Skin of body (tissue), 2 donors: ENCODE measurements around the gene PITPNC1. TPM values are rescaled to one million over a fixed set of nuclear protein-coding genes. Genes with fewer than 3 reads are reported as not detected.
"Not testable (repeated sequence)": the region's sequence is repeated elsewhere in the genome, so short reads cannot be mapped to it uniquely, and the experiment has no call there.

Source experiments
- DNase-seq: peaks from one replicate; lab custom pipeline; 2025; lab: John Stamatoyannopoulos, UW
- total RNA-seq: library from RNA; depleted of rRNA; stranded (reverse); fragments of >200 nt; gene quantifications from one replicate; pipeline ENCODE4 v1.2.3, GENCODE V29; 2014

Gene PITPNC1
- total RNA-seq, 1 donor from 2014 or later = 9.3 TPM

DNA sequence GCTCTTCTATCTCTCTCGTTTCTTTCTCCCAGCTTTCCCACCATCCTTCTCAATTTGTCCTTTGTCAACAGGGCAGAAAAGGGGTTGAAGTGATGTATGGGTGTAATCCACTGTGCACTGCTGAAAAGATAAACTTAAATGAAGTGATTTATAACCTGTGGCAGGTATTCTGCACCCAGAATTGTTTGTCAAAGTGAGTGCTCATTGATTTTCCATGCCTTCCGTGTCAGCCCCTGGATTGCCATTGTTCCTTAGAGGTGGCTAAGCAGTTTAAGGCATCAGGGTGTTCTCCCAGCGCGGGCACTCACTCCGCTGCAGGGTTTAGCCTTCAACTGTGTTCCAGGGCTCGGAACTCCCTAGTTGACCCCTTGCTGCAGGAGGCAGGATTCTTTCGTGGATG lies 82.9 kb downstream of the PITPNC1 start:
- DNase-seq = no peak

- DNase-seq = no peak
These were observed 84.2 kb downstream of the PITPNC1 start for GRCh38 chr17:67461228-67461780.

GRCh38 chr17:67461876-67462275 lies 84.8 kb downstream of the PITPNC1 start:
- no peak for DNase-seq

DNA sequence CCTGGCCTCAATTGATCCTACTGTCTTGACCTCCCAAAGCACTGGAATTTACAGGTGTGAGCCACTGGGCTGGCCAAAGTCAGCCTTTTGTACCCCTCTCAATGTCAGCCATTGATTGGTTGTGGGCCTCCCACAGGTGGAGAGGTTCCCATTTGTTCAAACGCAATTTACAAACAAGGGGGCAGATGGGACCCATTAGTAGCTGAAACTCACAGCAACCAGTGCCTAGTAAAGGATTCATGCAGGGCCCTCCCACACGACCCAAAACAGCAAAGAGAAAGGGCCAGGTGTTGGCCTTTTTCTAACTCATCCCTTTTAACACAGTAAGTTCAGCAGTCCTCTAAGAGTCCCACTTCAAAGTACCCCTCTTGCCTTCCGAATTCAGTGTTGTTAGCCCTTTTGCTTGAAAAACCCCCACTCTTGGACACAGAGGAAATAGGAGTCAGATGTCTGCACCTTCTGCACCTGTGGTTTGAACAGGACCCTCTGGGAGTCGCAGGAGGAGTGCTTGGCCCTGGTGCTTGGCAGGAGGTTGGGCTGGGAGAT lies 89.2 kb downstream of the PITPNC1 start:
- DNase-seq = no peak

GRCh38 chr17:67467500-67468455 lies 90.7 kb downstream of the PITPNC1 start:
- no peak for DNase-seq

DNA sequence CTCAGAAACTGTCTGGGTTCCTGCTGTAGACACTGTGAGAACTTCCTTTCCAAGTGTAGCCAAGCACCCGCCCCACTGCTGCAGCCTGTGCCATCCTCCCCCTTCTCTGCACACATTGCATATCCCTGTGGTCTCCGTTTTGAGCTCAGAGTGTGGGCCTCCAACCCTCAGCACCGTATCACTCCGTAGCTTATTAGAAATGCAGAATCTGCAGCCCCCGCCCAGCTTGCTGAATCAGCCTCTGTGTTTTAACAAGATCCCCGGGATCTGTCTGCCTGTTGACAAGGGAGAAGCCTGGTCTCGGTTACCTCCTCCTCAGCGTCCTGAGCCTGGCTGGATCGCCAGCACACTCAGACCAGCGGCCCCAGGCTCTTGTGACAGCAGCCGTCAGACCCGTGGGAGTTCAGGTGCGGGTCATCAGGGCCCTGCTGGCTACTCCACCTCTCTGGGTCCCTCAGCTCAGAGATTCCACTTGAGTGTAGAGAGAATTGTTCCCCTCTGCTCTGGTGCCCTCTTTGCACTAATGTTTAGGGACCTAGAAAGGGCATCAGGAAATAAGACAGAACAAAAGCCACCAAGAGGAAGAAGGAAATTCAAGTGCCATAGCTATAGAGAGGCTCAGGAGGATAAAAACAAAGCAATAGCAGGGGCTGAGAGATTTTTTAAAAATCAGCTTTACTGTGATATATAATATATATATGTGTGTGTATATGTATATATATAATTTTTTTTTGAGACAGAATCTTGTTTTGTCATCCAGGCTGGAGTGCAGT lies 92.3 kb downstream of the PITPNC1 start:
- DNase-seq = no peak

- no peak for DNase-seq
These were observed 93.1 kb downstream of the PITPNC1 start for GRCh38 chr17:67470163-67470562.

- DNase-seq = no peak
These were observed 94.0 kb downstream of the PITPNC1 start for GRCh38 chr17:67471118-67471517.

- DNase-seq = not testable (repeated sequence)
These were observed 95.5 kb downstream of the PITPNC1 start for GRCh38 chr17:67472606-67473005.

GRCh38 chr17:67474081-67474661 lies 97.1 kb downstream of the PITPNC1 start:
- DNase-seq = peak; percentile 76

DNA sequence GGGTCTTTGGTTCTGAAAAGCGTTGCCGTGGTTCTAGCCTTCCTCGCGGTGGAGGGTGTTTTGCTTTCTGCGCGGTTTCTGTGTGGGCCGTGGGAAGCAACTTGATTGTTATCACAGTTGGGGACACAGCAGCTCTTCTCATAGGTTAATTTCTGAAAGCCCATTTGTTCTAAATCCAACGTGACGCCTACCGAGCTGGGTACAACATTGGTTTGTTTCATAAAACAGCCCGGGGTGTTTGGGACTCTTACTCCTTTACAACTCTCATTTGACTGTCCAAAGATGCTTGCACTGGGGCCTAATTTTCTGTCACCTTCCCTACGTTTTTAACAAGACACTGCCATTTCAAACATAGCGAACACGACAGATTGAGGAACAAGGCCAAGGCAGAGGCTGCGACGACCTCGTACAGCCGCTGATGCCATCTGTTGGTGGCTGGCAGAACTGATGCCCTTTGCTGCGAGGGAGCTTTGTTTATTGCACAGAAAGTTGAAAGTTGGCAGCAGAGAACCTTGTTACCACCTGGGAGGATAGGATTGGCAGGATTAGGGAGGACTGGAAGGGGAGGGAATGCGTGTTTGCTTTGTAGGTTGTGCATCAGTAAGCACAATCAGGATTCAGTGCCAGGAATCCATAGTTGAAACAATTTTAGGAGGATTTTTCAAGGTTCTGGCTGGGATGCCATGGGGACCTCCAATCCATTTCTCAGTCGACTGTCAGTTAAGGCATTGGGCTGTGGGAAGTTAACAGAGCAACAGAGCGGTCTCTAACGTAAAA lies 98.3 kb downstream of the PITPNC1 start:
- peak; percentile 80 for DNase-seq

DNA sequence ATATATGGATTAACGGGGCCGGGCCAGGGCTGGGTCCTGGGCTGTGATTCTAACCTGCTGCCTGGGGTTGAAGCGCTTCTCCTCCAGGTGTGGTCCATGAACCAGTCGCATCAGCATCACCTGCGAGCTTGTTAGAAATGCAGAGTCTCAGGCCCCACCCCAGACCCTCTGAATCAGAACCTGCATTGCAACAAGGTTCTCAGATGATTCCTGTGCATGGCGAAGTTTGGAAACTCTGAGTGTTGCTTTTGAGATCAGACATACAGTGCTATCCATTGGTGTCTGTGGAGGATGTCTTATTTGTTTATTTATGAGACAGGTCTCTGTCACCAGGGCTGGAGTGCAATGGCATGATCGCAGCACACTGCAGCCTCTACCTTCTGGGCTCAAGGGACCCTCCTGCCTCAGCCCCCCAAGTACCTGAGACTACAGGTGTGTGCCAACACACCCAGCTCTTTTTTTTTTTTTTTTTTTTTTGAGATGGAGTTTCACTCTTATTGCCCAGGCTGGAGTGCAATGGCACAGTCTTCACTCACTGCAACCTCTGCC lies 99.8 kb downstream of the PITPNC1 start:
- no peak for DNase-seq

DNA sequence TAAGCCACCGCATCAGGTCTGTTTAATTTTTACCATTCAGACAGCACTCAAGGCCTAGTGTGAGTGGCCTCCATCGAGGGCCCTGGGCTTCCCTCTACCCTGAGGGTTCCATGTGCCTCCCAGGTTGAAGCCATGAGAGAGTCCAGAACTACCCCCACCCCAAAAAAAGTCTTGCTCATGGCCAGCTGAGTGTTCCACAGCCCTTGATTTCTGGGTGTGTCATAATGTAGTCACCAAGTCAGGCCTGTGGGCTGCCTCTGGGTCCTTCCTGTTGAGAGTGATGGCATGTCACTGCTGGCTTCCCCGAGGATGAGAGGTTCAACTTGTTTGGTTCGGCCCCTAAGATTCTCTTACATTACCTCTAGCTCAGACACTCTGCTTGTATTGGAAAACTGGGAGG lies 100.6 kb downstream of the PITPNC1 start:
- no peak for DNase-seq

DNA sequence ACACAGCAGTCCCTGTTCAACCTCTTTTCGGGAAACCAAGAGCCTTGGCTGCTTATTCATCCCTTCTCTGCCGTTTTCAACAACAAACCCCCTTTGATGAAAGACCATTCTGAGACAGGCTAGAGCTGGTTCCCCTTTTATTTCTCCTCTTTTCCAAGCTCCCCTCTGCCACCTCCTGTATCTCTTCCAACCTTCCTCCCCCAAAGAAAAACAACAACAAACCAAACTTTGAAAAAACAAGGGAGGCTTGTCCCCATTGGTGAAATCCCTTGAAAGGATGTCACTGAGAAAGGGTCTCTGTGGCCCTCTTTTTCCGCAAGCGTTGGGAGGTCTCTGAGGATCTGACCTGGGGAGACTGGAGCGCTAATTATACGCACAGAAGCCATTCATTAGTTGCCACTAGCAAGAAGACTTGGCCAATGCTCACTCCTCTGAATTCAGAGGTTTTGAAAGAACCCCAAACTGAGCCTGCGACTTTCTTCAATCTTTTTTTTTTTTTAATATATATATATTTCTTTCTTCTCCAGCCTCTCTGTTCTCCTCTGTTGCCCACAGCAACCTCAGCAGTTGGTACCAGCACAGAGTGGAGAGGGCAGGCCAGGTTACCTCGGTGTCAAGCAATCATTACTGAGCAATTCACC lies 101.4 kb downstream of the PITPNC1 start:
- no peak for DNase-seq

- DNase-seq = no peak
These were observed 102.1 kb downstream of the PITPNC1 start for GRCh38 chr17:67479148-67479547.

DNA sequence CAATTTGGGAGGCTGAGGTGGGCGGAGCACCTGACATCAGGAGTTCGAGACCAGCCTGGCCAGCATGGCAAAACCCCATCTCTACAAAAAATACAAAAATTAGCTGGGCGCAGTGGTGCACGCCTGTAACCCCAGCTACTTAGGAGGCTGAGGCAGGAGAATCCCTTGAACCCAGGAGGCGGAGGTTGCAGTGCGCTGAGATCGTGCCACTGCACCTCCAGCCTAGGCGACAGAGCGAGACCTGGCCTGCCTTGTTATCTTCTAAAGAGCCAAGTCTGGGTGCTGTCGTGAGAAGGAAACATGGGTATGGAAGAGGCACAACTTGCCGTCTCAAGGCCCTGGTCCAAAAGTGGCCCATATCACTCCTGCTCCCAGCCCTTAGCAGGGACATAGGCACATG lies 103.9 kb downstream of the PITPNC1 start:
- not testable (repeated sequence) for DNase-seq

DNA sequence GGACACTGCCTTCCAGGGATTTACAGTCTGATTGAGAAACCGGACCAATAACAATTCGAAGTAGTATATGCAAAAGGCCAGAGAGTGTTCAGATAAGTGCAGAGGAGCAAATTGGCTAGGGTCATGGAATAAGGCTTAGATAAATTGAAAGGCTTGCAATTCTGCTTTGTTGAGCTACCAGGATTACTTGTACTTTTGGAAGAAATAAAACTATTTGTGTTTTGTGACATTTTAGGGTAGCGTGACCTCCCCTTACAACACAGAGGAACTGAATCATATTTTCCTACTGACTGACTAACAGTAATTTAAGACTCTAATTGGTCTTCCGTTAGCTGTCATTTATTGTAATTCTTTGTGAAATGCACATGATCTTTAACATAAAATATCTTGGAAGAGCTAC lies 104.7 kb downstream of the PITPNC1 start:
- DNase-seq = peak; percentile 35

- no peak for DNase-seq
These were observed 105.7 kb downstream of the PITPNC1 start for GRCh38 chr17:67482764-67483163.

DNA sequence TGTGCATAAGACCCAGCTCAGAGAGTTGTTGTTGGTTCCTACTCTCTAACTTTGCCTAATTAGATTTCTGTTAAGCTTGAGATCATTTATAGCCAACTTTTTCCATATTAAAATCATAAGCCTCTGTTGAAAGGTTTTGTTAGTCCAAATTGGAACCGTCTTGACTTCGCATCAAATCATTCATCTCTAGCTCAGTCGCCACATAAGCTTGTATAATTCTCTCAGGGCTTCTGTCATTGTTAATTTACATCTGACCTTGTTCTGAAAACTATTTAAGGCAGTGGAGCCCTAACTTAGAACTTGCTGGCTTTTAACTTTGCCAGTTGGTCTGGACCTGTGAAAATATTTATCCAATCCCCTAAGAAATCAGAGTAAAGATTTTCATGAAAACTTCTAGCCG lies 107.2 kb downstream of the PITPNC1 start:
- DNase-seq = no peak

- DNase-seq = no peak
These were observed 108.6 kb downstream of the PITPNC1 start for GRCh38 chr17:67485666-67486065.
